Esophagus squamous epithelium (tissue), 5 donors: ENCODE data around the gene CAAP1. TPM values are rescaled to one million over a fixed set of nuclear protein-coding genes. Genes with fewer than 3 reads are reported as not detected.

ENCODE experiments used
- DNase-seq: peaks from one replicate; lab custom pipeline; 2025; lab: John Stamatoyannopoulos, UW
- H3K27ac ChIP-seq, 4 donors: fragments of 200-600 bp; sonication (generic); one replicate each; pipeline ENCODE4 v1.5.1; 2016 to 2019; ENCODE audit warnings: mild to moderate bottlenecking in 1 of 4
- H3K27me3 ChIP-seq, 4 donors: fragments of 200-600 bp; sonication (generic); 1 replicate in 3 of 4; 2 replicates in 1 of 4; pipeline versions ENCODE4 v1.5.1 to v1.6.0; 2017 to 2021; ENCODE audit warnings: antibody characterized with exemption in 1 of 4
- H3K36me3 ChIP-seq, 3 donors: fragments of 200-600 bp; sonication (generic); one replicate each; pipeline ENCODE4 v1.5.1; 2016 to 2019
- H3K4me1 ChIP-seq, 3 donors: fragments of 200-600 bp; sonication (generic); one replicate each; pipeline ENCODE4 v1.5.1; 2017 to 2019
- H3K4me3 ChIP-seq, 4 donors: fragments of 200-600 bp; sonication (generic); 1 replicate in 3 of 4; 2 replicates in 1 of 4; pipeline ENCODE4 v1.5.1; 2016 to 2019; ENCODE audit warnings: mild to moderate bottlenecking in 2 of 4, moderate library complexity in 1 of 4
- H3K9me3 ChIP-seq, 3 donors: fragments of 200-600 bp; sonication (generic); one replicate each; pipeline ENCODE4 v1.5.1; 2016 to 2019
- CTCF ChIP-seq, 6 experiments: fragments of 450-650 bp in 4 of 6; fragments of 200-600 bp in 2 of 6; sonication (generic) in 2 of 6; IDR thresholded peaks; one replicate each; pipeline ENCODE4 v1.5.1; 2016 to 2019; ENCODE audit warnings: antibody characterized with exemption in 6 of 6, mild to moderate bottlenecking in 4 of 6, moderate library complexity in 4 of 6
- POLR2A ChIP-seq, 4 donors: fragments of 450-650 bp; IDR thresholded peaks; one replicate each; pipeline ENCODE4 v1.6.1; 2017; ENCODE audit warnings: antibody characterized with exemption in 4 of 4, mild to moderate bottlenecking in 4 of 4, moderate library complexity in 3 of 4
- WGBS, 2 donors: methylation state at CpG; one replicate each; pipeline ENCODE4 v1.1.5; 2018; 5-methylcytosine and 5-hydroxymethylcytosine counted together
- intact Hi-C: fragments of 100-400 bp; cut with DNase I; formaldehyde crosslinking; loops from one replicate; pipeline ENCODE4 v1.15.0; 2022
- total RNA-seq, 4 donors: library from RNA; depleted of rRNA; stranded (reverse); fragments of >200 nt; gene quantifications; one replicate each; pipeline ENCODE4 v1.1.0, GENCODE V29; 2016
- donor health status: DM: yes; HTN: yes; CAD: no.

Gene CAAP1
- total RNA-seq, 4 donors from 2014 or later = 9.6 to 22.7 (median 19.7) TPM

GRCh38 chr9:26904671-26905070 lies 12.1 kb upstream of the CAAP1 start:
- TF ChIP-seq POLR2A (IDR thresholded peaks at IDR 0.05) = no peak
- no peak for TF ChIP-seq CTCF (IDR thresholded peaks at IDR 0.05)
- 67 to 71% methylated on average over 1 of the region's 1 CpG for WGBS, 2 donors
- intact Hi-C loops = no loop called here
- H3K4me3 ChIP-seq = no peak overlapping the region
- H3K4me1 ChIP-seq = no peaks in the 10 kb centered on the region
- H3K36me3 ChIP-seq = peaks cover 5 to 63% (median 8%) of the 10 kb centered on the region in 3 donors
- no peaks in the 10 kb centered on the region for H3K27me3 ChIP-seq
- no peaks in the 10 kb centered on the region for H3K9me3 ChIP-seq
- no peak for DNase-seq
- H3K27ac ChIP-seq = no peak overlapping the region

GRCh38 chr9:26904070-26904469 lies 11.5 kb upstream of the CAAP1 start:
- 59 to 64% methylated on average over 3 of the region's 3 CpGs for WGBS, 2 donors
- no peak overlapping the region for H3K27ac ChIP-seq
- H3K4me3 ChIP-seq = no peak overlapping the region
- H3K27me3 ChIP-seq = no peaks in the 10 kb centered on the region
- intact Hi-C loops = no loop called here
- no peaks in the 10 kb centered on the region for H3K4me1 ChIP-seq
- TF ChIP-seq POLR2A (IDR thresholded peaks at IDR 0.05) (no peak), CTCF (IDR thresholded peaks at IDR 0.05) (no peak)
- no peaks in the 10 kb centered on the region for H3K9me3 ChIP-seq
- DNase-seq = no peak
- H3K36me3 ChIP-seq = peaks cover 5 to 57% (median 8%) of the 10 kb centered on the region in 3 donors

- 25 to 28% methylated on average over 7 of the region's 7 CpGs for WGBS, 2 donors
- intact Hi-C loops = no loop called here
- Histone ChIP-seq H3K4me1 (peaks cover 0 to 36% (median 20%) of the 10 kb centered on the region in 3 donors), H3K9me3 (peaks cover 0 to 7% (median 0%) of the 10 kb centered on the region in 3 donors), H3K27me3 (no peaks in the 10 kb centered on the region), H3K4me3 (peak overlapping the region; percentile 85 to 99 (median 96)), H3K36me3 (no peaks in the 10 kb centered on the region), H3K27ac (peak overlapping the region; percentile 93 to 99 (median 97))
- no peak for TF ChIP-seq POLR2A (IDR thresholded peaks at IDR 0.05)
- TF ChIP-seq CTCF (IDR thresholded peaks at IDR 0.05) = no peak
- no peak for DNase-seq
Observed at GRCh38 chr9:26893030-26893676, 551 bp upstream of the CAAP1 start.

- intact Hi-C loops = no loop called here
- Histone ChIP-seq H3K36me3 (peaks cover 0 to 6% (median 0%) of the 10 kb centered on the region in 3 donors), H3K9me3 (peaks cover 0 to 7% (median 0%) of the 10 kb centered on the region in 3 donors), H3K4me1 (peaks cover 0 to 36% (median 20%) of the 10 kb centered on the region in 3 donors), H3K27ac (peak overlapping the region; percentile 93 to 99 (median 97)), H3K4me3 (peak overlapping the region; percentile 85 to 99 (median 96)), H3K27me3 (no peaks in the 10 kb centered on the region)
- DNase-seq = no peak
- no peak for TF ChIP-seq POLR2A (IDR thresholded peaks at IDR 0.05)
- TF ChIP-seq CTCF (IDR thresholded peaks at IDR 0.05) = no peak
- 0 to 1% methylated on average over 14 of the region's 14 CpGs for WGBS, 2 donors
Observed at GRCh38 chr9:26891726-26892125, 876 bp downstream of the CAAP1 start.

GRCh38 chr9:26888271-26888670 lies 4.3 kb downstream of the CAAP1 start:
- Histone ChIP-seq H3K27me3 (no peaks in the 10 kb centered on the region), H3K27ac (no peak overlapping the region), H3K4me3 (no peak overlapping the region), H3K9me3 (no peaks in the 10 kb centered on the region), H3K4me1 (peaks cover 0 to 34% (median 20%) of the 10 kb centered on the region in 3 donors), H3K36me3 (peaks cover 0 to 27% (median 0%) of the 10 kb centered on the region in 3 donors)
- WGBS, 2 donors = 91 to 95% methylated on average over 1 of the region's 1 CpG
- intact Hi-C loops = no loop called here
- TF ChIP-seq CTCF (IDR thresholded peaks at IDR 0.05) (no peak), POLR2A (IDR thresholded peaks at IDR 0.05) (no peak)
- no peak for DNase-seq
